Endothelial cell of umbilical vein (primary cell): ENCODE results near the gene PHACTR2. TPM values are rescaled to one million over a fixed set of nuclear protein-coding genes. Genes with fewer than 3 reads are reported as not detected.

Source experiments
- BruUV-seq: library from RNA; stranded (reverse); fragments of 400-500 nt; replicated peaks from 2 replicates; lab custom pipeline; 2021; lab: Mats Ljungman, UMichigan
- CTCF ChIA-PET: fragments of 300-600, 350-600 bp; sonication (Branson Sonifier 250); formaldehyde crosslinking; loops from one replicate; lab custom pipeline; 2021; ENCODE audit warnings: antibody characterized with exemption, inconsistent platforms; lab: Charles Lee
- POLR2A ChIA-PET: fragments of 300-600, 350-600 bp; sonication (Branson Sonifier 250); formaldehyde crosslinking; loops from one replicate; lab custom pipeline; 2021; ENCODE audit warnings: antibody characterized with exemption, inconsistent platforms; lab: Charles Lee
- DNase-seq: peaks from one replicate; pipeline ENCODE4 v3.0.0-alpha.2; 2011; ENCODE audit warnings: low read depth, low spot score
- FAIRE-seq: peaks from 2 replicates; lab custom pipeline; 2011; peaks lifted over from hg19 to GRCh38; lab: Jason Lieb, UNC
- H2AFZ ChIP-seq: 2 replicates; pipeline ENCODE4 v1.6.0; 2012; ENCODE audit warnings: low read depth, low read length, control low read depth, inconsistent platforms
- H3K27ac ChIP-seq: 2 replicates; pipeline ENCODE4 v1.5.1; 2011; ENCODE audit warnings: low read depth, mild to moderate bottlenecking, control low read depth, low read length, moderate library complexity; ENCODE audit not compliant: insufficient read depth
- H3K27me3 ChIP-seq, 2 experiments: 2 replicates each; pipeline versions ENCODE4 v1.6.0 to v1.6.1; 2011; ENCODE audit warnings: low read length in 2 of 2, mixed read lengths in 1 of 2; ENCODE audit not compliant: control insufficient read depth in 2 of 2, insufficient read depth in 2 of 2
- H3K36me3 ChIP-seq, 2 experiments: 2 replicates in 1 of 2; 3 replicates in 1 of 2; pipeline ENCODE4 v1.5.1; 2011; ENCODE audit warnings: low read length in 2 of 2, mild to moderate bottlenecking in 1 of 2, moderate library complexity in 1 of 2; ENCODE audit not compliant: control insufficient read depth in 2 of 2, insufficient read depth in 2 of 2; ENCODE audit errors: extremely low read depth in 1 of 2
- H3K4me1 ChIP-seq: 3 replicates; pipeline ENCODE4 v1.5.1; 2011; ENCODE audit warnings: mild to moderate bottlenecking, low read length; ENCODE audit not compliant: control insufficient read depth, insufficient read depth; ENCODE audit errors: extremely low read depth
- H3K4me2 ChIP-seq: 2 replicates; pipeline ENCODE4 v1.6.1; 2011; ENCODE audit warnings: low read length, control low read depth, mixed read lengths; ENCODE audit not compliant: insufficient read depth
- H3K4me3 ChIP-seq, 3 experiments: fragments of 200-600 bp in 1 of 3; sonication (generic), shearing (Covaris generic) in 1 of 3; replicated peaks in 1 of 3; 2 replicates each; pipeline ENCODE4 v1.5.1; 2011 to 2016; ENCODE audit warnings: control low read depth in 3 of 3, low read length in 3 of 3, mild to moderate bottlenecking in 2 of 3, inconsistent platforms in 1 of 3, low read depth in 1 of 3, moderate library complexity in 1 of 3; ENCODE audit not compliant: insufficient read depth in 1 of 3
- H3K79me2 ChIP-seq: 2 replicates; pipeline ENCODE4 v1.6.0; 2012; ENCODE audit warnings: low read length, inconsistent platforms; ENCODE audit not compliant: control insufficient read depth, insufficient read depth
- H3K9ac ChIP-seq: replicated peaks from 2 replicates; pipeline ENCODE3; 2011; ENCODE audit warnings: low read length, control low read depth; ENCODE audit not compliant: insufficient read depth; ENCODE audit errors: extremely low read depth
- H3K9me1 ChIP-seq: replicated peaks from 3 replicates; pipeline ENCODE4 v1.6.0; 2011; ENCODE audit warnings: mild to moderate bottlenecking, low read length; ENCODE audit not compliant: control insufficient read depth, insufficient read depth; ENCODE audit errors: extremely low read depth
- H3K9me3 ChIP-seq: replicated peaks from 2 replicates; pipeline ENCODE4 v1.5.1; 2012; ENCODE audit warnings: low read length, inconsistent platforms; ENCODE audit not compliant: control insufficient read depth, insufficient read depth
- H4K20me1 ChIP-seq: replicated peaks from 2 replicates; pipeline ENCODE3; 2011; ENCODE audit warnings: mild to moderate bottlenecking, low read length; ENCODE audit not compliant: control insufficient read depth, insufficient read depth; ENCODE audit errors: extremely low read depth
- EZH2 ChIP-seq: IDR thresholded peaks from 2 replicates; pipeline ENCODE4 v1.6.1; 2012; ENCODE audit warnings: borderline replicate concordance, low read depth, mild to moderate bottlenecking, moderate library complexity, low read length, inconsistent platforms; ENCODE audit not compliant: severe bottlenecking
- FOS ChIP-seq: IDR thresholded peaks from 2 replicates; pipeline ENCODE4 v1.6.1; 2011; ENCODE audit warnings: mild to moderate bottlenecking, low read length, moderate library complexity, borderline replicate concordance; ENCODE audit not compliant: insufficient read depth
- GATA2 ChIP-seq: IDR thresholded peaks from 2 replicates; pipeline ENCODE4 v1.7.0; 2011; ENCODE audit warnings: low read depth, mild to moderate bottlenecking, moderate library complexity, mixed read lengths, low read length; ENCODE audit not compliant: insufficient read length, insufficient read depth
- JUN ChIP-seq: IDR thresholded peaks from 2 replicates; pipeline ENCODE4 v1.6.1; 2011; ENCODE audit warnings: borderline replicate concordance, low read depth; ENCODE audit not compliant: insufficient read length, insufficient read depth
- MYC ChIP-seq: IDR thresholded peaks from one replicate; pipeline ENCODE4 v1.6.1; 2011; ENCODE audit warnings: mild to moderate bottlenecking, low read depth, low read length
- POLR2A ChIP-seq: IDR thresholded peaks from 2 replicates; pipeline ENCODE4 v1.6.1; 2012; ENCODE audit warnings: low read depth, mild to moderate bottlenecking, control low read depth, low read length
- POLR2AphosphoS5 ChIP-seq: IDR thresholded peaks from 2 replicates; pipeline ENCODE4 v1.6.1; 2012; ENCODE audit warnings: low read depth, mild to moderate bottlenecking, control low read depth, low read length, moderate library complexity; ENCODE audit not compliant: insufficient read depth
- dilution Hi-C: fragments of 300-500 bp; cut with MboI; formaldehyde crosslinking; loops from one replicate; pipeline ENCODE4 v1.15.0; 2019; ENCODE audit warnings: low sequenced_read_pairs; ENCODE audit not compliant: extremely low pct_ligation_motif_present
- intact Hi-C: fragments of 100-400 bp; cut with micrococcal nuclease; formaldehyde crosslinking; loops from one replicate; pipeline ENCODE4 v1.10.0; 2022
- polyA plus RNA-seq, 4 experiments: library from polyadenylated mRNA; depleted of rRNA in 3 of 4; stranded (reverse) in 3 of 4; unstranded in 1 of 4; fragments of >200 nt; gene quantifications; 2 replicates each; pipeline versions ENCODE4 v1.2.1 to v1.2.3, GENCODE V29; 2011 to 2012; ENCODE audit warnings: missing spikeins in 1 of 4
- total RNA-seq: library from RNA; stranded (reverse); gene quantifications from 2 replicates; pipeline ENCODE4 v1.2.3, GENCODE V29; 2021
- TF ChIP-seq, protein P1 (sequence below), 2 donors: IDR thresholded peaks; 1 replicate in 1 of 2; 2 replicates in 1 of 2; pipeline ENCODE4 v1.5.1; 2011; ENCODE audit warnings: low read length in 2 of 2, mild to moderate bottlenecking in 2 of 2, moderate library complexity in 2 of 2, control low read depth in 1 of 2, inconsistent platforms in 1 of 2, low read depth in 1 of 2; ENCODE audit not compliant: insufficient read depth in 1 of 2; ENCODE audit errors: extremely low read depth in 1 of 2
- TF ChIP-seq, protein P2 (sequence below): IDR thresholded peaks from 2 replicates; pipeline ENCODE4 v1.6.1; 2011; ENCODE audit not compliant: insufficient read depth, insufficient read length

The PHACTR2 gene
- total and polyA plus RNA-seq, 2 donors (not counting 3 experiments of a cell fraction or from before 2014, with no cell fraction given) = 16.3 to 178 TPM

DNA sequence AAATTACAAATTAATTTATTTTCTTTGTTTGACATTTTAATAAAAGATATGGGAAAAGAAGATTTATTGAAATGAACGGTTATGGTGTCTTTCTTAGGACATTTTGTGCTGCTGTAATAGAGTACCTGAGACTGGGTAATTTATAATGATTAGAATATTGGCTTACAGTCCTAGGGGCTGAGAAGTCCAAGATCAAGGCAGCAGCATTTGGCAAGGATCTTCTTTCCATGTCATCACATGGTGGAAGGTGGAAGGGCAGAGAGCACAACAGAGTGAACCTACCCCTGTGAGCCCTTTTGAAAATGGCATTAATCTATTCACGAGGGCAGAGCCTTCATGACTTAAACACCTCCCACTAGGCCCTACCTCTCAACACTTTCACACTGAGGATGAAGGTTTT lies 89.7 kb downstream of the PHACTR2 start:
- H4K20me1 ChIP-seq = no peaks in the 10 kb centered on the region
- DNase-seq = no peak
- no peaks in the 10 kb centered on the region for H3K9me1 ChIP-seq
- no peak overlapping the region for H2AFZ ChIP-seq
- no peaks in the 10 kb centered on the region for H3K4me1 ChIP-seq
- BruUV-seq = no TSS peak
- H3K27me3 ChIP-seq = no peaks in the 10 kb centered on the region
- H3K79me2 ChIP-seq = peaks cover 4% of the 10 kb centered on the region
- H3K4me2 ChIP-seq = no peak overlapping the region
- no peak overlapping the region for H3K4me3 ChIP-seq
- ChIA-PET POLR2A (no interaction called here), CTCF (no interaction called here)
- no peak for FAIRE-seq
- H3K27ac ChIP-seq = no peak overlapping the region
- H3K9ac ChIP-seq = no peak overlapping the region
- H3K9me3 ChIP-seq = no peaks in the 10 kb centered on the region
- H3K36me3 ChIP-seq = peaks cover 2 to 10% of the 10 kb centered on the region in 2 experiments
- dilution Hi-C loops = no loop called here
- intact Hi-C loops = no loop called here
- TF ChIP-seq EZH2 = no peak
- TF ChIP-seq POLR2AphosphoS5 = no peak

DNA sequence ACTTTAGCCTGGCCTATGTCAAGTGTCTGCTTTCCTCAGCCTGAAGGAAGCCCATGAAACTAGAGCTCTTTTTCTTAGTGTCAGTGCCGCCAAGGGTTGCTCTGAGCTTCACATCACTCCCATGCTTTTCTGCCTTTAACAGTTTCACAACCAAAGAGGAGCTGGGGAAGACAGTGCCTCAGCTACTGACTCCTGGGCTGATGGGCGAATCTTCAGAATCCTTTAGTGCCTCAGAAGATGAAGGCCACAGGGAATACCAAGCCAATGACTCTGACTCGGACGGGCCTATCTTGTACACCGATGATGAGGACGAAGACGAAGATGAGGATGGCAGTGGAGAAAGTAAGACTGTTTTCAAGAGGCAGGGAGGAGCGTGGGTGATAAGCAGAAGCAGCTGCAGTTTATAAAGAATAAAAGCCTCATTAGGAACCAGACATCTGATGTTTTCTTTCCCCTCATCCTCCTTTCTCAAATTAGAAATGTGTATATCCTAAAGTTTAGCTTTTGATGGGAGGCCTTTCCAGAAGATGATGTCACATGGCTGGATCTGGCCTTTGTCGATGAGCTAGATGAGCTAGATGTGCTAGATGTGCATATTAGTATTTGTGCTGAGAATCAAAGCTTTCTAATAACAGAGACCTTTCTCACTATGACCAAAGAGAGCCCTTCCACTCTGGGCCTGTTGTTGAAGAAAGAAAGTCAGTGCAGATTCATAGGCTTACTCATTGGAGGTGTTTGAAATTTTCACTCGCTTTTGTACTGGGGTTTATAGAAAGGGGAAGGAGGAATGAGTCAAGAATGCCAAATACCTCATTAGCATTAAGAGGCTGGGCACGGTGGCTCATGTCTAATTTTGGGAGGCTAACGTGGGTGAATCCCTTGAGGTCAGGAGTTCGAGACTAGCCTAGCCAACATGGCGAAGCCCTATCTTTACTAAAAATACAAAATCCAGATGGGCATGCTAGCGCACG lies 94.6 kb downstream of the PHACTR2 start:
- no peak overlapping the region for H3K4me2 ChIP-seq
- no peak overlapping the region for H3K27ac ChIP-seq
- peaks cover 4% of the 10 kb centered on the region for H3K79me2 ChIP-seq
- ChIA-PET CTCF (interaction anchor here (0.9 kb wide), 1 partner anchor 9 kb away, joined by 3 read pairs; no protein-coding TSS in a partner anchor), POLR2A (no interaction called here)
- FAIRE-seq (peak; percentile 12), DNase-seq (no peak)
- TF ChIP-seq POLR2AphosphoS5 (no peak), POLR2A (no peak), GATA2 (no peak), FOS (no peak), MYC (no peak), JUN (no peak), EZH2 (no peak)
- TF ChIP-seq, protein P1, sequence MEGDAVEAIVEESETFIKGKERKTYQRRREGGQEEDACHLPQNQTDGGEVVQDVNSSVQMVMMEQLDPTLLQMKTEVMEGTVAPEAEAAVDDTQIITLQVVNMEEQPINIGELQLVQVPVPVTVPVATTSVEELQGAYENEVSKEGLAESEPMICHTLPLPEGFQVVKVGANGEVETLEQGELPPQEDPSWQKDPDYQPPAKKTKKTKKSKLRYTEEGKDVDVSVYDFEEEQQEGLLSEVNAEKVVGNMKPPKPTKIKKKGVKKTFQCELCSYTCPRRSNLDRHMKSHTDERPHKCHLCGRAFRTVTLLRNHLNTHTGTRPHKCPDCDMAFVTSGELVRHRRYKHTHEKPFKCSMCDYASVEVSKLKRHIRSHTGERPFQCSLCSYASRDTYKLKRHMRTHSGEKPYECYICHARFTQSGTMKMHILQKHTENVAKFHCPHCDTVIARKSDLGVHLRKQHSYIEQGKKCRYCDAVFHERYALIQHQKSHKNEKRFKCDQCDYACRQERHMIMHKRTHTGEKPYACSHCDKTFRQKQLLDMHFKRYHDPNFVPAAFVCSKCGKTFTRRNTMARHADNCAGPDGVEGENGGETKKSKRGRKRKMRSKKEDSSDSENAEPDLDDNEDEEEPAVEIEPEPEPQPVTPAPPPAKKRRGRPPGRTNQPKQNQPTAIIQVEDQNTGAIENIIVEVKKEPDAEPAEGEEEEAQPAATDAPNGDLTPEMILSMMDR (IDR thresholded peaks at IDR 0.05; ENCODE audit: extremely low read depth in 1 of 2, insufficient read depth in 1 of 2, low read depth in 1 of 2, low read length in 2 of 2) = no peak
- TF ChIP-seq, protein P2, sequence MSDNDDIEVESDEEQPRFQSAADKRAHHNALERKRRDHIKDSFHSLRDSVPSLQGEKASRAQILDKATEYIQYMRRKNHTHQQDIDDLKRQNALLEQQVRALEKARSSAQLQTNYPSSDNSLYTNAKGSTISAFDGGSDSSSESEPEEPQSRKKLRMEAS = no peak
- no peak overlapping the region for H2AFZ ChIP-seq
- H3K36me3 ChIP-seq = peaks cover 9 to 14% of the 10 kb centered on the region in 2 experiments
- intact Hi-C loops = no loop called here
- H3K9me3 ChIP-seq = no peaks in the 10 kb centered on the region
- no peak overlapping the region for H3K9ac ChIP-seq
- no peaks in the 10 kb centered on the region for H3K9me1 ChIP-seq
- H3K4me1 ChIP-seq = no peaks in the 10 kb centered on the region
- H3K27me3 ChIP-seq = no peaks in the 10 kb centered on the region
- dilution Hi-C loops = no loop called here
- no TSS peak for BruUV-seq
- no peak overlapping the region for H3K4me3 ChIP-seq
- H4K20me1 ChIP-seq = no peaks in the 10 kb centered on the region
